Measurements from ENCODE around the gene TESMIN.

DNA sequence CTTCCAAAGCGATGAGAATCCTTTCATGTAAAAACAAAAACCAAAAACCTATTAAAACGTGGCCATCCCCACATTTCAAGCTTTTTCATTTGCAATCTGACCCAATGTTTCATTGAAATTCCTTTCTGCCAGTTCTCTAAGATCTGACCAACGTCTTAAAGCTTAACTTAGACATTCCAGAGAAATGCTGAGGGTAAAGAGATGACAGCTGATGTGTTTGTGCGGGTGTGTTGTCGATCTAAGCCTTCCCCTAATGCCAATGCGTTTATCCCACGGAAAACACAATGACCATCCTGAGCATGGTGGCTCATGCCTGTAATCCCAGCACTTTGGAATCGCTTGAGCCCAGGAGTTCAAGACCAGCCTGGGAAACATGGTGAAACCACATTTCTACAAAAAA lies 6.4 kb upstream of the TESMIN start:
- TF ChIP-seq POLR2AphosphoS5 (IDR thresholded peaks at IDR 0.05; ENCODE audit: borderline replicate concordance, low read depth, low read length) (no peak), EZH2 (IDR thresholded peaks at IDR 0.05) (no peak), FOXP2 (optimal IDR thresholded peaks at IDR 0.05; ENCODE audit: control extremely low read depth, extremely low read length, insufficient read depth) (no peak)

Data from SK-N-MC (cell line).